ENCODE data around the gene PNPLA6.

- TF ChIP-seq CTCF (IDR thresholded peaks at IDR 0.05; ENCODE audit: poor library complexity) (no peak), EZH2phosphoT487 (IDR thresholded peaks at IDR 0.05; ENCODE audit: low read depth, severe bottlenecking, unreplicated experiment) (no peak), EZH2 (IDR thresholded peaks at IDR 0.05; ENCODE audit: borderline replicate concordance) (no peak)
These were observed 14.1 kb downstream of the PNPLA6 start for GRCh38 chr19:7549429-7550148.

Data from hepatocyte (in vitro differentiated cells).